ENCODE data around the gene TTC34.

Gene TTC34

DNA sequence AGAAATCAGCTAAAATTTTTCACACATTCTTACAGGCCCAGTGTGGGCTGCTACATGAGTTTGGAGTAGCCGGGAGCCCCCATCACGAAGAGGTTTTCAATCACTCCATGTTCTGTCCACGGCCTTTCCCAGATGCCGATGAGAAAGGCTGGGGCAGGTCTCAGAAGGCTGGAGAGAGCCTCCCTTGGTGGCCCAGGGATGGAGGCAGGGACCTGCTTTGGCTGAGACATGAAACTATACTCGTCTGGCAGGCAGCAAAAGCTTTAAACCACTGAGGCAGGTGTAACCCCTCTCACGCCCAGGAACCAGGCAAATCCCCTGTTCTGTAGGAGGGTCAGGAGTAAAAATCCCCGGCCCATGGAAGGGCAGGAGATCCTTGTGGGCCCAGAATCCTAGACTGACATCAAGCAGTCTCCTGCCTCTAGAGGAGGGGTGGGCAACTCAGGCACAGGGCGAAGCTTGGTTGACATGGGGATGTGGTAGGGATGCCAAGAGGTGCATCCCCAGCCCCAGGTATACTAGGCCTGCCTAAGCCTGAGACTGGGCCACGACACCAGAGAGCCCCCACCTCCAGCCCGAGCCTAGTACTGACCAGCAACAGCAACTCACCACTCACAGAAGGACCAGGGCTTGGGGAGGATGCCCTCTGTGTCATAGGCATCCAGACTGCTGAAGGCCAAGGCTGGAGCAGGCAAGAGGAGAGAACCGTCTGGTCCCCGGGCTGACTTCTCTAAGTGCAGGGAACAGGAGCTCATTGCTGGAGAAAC lies 177.7 kb downstream of the TTC34 start:
- no peak for DNase-seq

GRCh38 chr1:2617971-2618470 lies 183.5 kb downstream of the TTC34 start:
- no peak for DNase-seq

- no peak for DNase-seq
Measured at GRCh38 chr1:2614145-2614544, 187.3 kb downstream of the TTC34 start.

GRCh38 chr1:2612591-2613365 lies 188.7 kb downstream of the TTC34 start:
- no peak for DNase-seq

DNA sequence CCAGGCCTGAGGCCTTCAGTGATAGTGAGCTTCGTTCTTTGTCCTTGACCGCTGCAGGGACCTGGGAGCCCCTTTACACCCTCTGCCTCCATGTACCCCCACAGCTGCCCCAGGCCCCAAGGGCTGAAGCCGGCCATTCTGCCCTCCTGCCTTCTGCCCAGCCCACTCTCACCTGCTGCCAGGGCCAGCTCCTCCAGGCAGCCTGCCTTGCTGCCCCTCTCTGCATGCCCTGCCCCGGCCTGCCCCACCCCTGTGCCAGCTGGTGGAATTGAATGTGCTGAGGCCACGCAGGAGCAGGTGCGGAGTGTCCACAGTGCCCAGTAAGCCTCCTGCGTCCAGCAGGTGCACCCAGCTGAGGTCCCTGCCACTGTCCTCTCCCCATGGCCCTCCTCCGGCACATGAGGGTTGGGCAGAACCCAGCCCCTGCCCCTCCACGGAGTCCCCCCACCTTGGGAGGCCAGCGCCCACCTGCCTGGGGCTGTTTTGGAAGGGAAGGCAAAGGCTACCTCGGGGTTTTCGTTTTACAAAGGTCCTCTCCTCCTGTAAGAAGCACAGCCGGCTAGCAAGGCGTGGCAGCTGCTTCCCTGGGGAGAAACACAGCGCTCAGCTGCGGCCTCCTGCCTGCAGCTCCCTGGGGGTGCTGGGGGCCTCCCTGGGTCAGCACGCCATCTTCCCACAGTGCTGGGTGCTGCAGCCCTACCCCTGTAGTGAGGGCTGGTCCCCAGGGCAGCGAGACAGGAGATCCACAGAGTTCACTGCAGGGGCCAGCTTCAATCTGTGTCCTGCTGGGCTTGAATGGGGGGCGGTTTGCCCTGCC lies 189.7 kb downstream of the TTC34 start:
- no peak for DNase-seq

DNA sequence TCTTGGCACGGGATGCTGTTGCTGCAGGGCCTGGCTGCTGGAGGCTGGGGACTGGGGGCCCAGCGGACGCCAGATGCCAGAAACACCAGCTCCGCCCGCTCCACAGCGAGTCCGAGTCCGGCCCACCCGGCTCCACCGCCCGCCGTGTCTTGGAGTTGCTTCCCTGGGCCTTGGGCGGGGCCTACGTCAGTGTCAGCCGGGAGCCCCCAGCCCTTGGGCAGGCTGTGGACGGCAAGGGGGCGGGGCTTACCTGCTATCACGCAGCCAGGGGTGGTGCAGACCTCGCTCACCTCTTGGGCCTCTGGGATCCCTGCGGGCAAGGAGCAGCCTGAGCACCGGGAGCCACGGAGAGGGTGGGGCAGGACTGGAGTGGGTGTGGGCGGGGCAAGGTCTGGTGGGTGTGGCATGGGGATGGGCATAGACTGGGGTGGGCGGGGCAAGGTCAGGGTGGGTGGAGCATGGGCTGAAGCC lies 190.4 kb downstream of the TTC34 start:
- no peak for DNase-seq

GRCh38 chr1:2610036-2610959 lies 191.2 kb downstream of the TTC34 start:
- DNase-seq = no peak

DNA sequence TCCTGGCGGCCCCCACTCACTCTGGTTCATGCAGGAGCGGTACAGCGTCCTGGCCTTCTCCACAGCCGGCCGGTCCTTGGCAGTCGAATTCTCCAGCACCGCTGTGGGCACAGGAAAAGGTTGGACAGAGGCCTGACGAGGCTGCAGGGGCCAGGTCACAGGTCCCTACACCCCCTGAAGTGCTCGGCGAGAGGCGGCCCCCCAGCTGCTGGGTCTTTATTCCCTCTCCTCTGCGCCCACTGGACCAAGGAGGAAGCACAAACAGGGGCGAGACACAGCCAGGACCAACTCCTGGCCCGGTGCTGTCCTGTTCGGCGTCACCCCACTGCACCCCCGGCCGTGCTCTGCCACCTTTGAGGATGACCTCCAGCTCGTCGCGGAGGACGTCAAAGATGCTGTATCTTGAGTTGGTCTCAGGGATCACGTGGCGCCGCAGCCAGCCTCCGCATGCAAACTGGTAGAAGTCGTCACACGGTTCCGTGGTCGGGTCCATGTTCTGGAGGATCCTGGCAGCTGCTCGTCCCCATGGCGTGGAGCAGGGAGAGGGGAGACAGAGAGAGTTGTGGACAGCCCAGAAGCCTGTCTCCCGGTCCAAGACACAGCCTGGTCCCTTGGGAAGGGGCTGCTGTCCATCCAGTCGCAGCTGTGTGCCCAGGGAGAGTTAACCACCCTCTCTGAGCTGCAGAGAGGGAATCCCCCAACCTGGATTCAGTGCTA lies 192.0 kb downstream of the TTC34 start:
- no peak for DNase-seq

DNA sequence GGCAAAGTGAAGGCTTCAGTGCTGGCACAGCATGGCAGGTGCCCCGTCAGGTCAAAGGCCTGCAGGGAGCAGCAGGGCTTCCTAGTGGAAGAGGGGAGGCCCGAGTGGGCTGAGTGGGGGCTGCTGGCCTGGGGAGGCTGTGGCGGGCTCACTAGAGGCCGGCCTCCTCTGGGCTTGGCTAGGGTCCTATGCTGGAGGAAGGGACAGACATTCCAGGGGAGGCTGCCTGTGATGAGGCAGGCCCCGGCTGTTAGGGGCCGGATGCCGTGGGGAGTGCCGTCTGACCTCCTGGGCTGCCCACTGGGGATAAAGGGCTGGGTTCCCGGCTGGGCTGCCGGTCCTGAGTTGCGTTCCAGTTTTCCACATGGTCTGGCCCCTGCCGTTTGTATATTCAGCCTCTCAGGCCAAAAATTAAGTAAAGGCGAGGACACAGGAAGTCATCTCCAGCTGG lies 193.8 kb downstream of the TTC34 start:
- DNase-seq = no peak

DNA sequence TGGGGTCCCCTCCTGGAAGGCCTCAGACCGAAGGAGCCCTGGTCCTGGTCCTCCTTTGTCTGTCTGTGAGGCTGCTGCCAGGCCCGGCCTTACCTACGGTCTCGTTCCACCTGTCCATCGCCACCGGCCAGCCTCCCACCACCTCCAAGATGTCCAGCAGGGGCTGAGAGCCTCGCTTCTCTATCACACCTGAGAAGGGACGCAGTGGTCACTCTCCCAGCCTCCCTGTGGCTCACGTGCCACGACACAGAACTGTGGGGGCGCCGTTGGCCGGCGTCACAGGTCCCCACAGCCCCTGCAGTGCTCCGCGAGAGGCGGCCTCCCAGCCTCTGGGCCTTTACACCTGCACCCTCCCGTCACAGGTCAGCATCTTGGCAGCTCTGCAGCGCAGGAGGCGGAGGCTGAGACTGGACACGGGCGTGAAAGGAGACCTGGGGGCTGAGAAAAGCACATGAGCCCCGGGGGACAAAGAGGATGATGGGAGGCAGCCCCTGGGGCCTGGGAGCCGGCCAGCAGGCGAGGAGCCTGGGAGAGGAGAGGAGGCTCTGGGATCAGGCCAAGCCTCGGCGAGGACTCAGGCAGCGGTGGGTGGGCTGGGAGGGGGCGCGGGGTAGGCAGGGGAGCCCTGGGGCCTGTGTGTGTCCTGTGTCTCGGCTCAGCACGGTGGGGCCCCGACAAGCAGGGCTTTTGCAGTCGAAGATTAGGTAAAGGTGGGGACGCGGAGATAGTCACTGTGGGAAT lies 194.4 kb downstream of the TTC34 start:
- DNase-seq = no peak

GRCh38 chr1:2606396-2606880 lies 195.1 kb downstream of the TTC34 start:
- no peak for DNase-seq

DNA sequence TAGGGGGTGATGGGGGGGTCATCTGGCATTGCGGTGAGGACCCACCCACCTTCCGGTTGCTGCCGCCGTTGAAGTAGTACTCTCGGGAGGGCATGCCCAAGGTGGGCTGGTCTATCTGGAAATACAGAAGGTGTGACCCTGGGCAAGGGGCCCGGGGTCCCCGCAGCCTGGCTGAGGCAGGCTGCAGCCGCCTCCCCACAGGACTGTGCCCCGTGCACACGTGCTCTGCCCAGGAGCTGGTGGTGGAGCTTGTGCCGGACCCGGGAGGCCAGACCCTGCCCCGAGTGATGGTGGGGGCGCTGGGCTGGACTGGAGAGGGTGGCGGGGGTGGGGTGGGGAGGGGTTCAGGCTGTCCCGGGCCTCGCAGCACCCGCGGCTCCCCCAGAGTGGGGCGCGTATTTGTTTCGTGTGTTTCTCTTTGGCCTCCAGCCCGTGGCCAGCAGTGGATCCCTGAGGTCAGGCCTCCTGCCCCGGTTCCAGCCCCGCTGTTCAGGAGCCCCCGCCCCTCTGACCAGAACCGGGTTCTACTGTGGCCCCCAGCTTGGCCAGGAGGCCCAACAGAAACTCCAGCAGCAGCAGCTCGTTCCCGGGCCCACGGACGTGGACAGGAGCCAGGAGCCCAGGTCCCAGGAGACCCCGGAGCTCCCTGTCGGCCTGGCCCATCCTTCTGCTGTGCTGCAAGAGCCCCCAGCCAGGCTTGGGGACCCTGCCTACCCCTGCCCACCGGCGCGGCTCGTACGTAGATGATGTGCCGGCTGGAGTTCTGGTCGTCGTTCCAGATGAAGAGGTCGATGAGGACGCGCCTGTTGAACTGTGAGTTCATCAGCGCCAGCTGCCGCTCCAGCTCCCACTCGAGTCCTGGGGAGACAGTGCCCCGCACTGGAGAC lies 195.7 kb downstream of the TTC34 start:
- no peak for DNase-seq

DNA sequence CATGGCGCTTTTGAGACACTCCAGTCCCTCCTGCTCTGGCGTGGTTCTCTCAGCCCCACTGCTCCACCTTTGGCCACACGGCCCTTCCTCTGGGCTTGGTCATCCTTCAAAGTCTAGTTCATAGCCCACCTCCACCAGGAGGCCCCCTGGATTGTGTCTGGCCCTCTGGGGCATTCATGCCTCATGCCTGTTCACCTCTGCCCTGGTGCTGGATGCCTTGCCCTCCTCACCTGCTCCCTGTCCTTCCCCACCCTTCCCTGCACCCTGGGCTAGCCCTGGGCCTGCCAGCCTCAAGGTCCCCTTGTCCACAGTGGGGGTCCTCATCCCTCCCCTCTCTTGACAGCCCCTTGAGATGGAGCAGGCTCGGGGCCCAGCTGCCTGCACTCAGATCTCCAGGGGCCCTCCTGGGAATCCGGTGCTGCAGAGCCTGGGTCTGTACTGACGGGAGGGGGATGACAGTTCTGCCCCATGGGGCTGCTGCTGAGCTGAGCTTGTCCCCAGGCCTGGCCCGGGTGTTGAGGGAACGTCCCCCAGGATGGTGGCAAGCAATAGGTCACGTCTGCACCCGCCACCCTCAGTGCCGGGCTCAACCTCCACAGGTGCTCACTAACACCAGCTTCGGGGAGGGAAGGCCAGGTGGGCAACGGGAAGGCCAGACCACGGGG lies 196.5 kb downstream of the TTC34 start:
- no peak for DNase-seq

GRCh38 chr1:2604156-2604843 lies 197.2 kb downstream of the TTC34 start:
- DNase-seq = no peak

DNA sequence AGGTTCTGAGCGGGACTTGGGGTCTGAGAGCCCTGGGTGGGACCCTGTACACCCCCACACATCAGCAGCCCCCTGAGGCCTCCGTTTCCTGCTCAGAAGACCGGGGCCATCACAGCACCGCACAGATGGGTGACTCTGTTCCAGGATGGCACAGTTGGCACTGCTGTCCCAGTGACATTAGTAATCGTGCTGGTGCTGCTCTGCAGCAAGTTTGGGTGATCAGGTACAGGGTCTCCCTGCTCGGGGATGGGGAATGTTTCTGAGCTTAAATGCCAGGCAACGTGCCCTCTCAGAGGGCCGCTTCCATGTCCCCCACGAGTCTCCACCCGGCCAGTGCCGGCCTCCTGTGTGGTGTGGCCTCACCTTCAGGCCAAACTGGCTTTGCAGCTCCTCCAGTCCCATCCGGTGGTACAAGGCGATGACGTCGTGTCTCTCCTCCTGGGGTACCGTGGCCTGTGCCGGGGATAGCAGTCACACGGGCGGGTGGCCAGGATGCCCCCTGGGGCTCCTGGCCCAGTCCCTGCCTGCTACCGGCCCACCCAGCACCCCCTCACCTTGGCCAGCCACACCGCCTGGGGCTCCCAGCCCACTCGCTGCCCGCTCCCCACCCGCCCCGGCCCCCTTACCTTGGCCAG lies 197.9 kb downstream of the TTC34 start:
- DNase-seq = no peak

DNA sequence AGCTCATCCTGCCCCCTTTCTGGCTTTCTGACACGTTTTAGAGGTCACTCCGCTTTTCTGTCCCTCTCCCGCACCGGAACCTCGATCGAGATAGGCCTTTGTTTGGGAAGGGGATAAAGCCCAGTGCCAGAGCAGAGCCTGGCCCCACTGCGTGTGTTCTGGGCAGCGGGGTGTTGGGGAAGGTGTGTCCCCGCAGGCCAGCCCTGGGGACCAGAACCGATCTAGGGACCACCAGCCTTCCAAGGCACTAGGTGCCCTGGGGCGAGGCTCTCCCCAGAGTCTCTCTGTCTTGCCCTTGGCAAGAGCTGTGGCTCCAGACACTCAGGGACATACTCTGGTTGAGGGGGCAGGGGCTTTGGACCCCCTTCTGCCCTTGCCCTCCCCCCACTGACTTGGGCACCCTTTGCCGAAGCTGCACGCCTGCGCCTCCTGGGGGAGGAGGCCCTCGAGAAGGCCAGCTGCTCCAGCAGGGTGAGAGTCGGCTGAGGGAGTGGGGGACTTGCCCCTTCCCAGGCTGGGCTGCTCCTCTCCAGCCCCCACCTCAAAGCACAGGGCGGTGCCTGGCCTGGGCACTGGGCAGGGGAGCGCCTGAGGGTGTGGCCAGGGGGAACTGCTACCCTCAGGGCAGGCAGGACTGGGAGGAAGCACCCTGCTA lies 198.5 kb downstream of the TTC34 start:
- no peak for DNase-seq

GRCh38 chr1:2602311-2602835 lies 199.1 kb downstream of the TTC34 start:
- DNase-seq = no peak

All from NCI-H2081 treated with DMSO at 0.1 percent for 48 hours (cell line).